ENCODE results near the gene CSMD2. TPM values are rescaled to one million over a fixed set of nuclear protein-coding genes. Genes with fewer than 3 reads are reported as not detected.

CSMD2 gene
- total RNA-seq, 1 donor from 2014 or later: 1.8 TPM

DNA sequence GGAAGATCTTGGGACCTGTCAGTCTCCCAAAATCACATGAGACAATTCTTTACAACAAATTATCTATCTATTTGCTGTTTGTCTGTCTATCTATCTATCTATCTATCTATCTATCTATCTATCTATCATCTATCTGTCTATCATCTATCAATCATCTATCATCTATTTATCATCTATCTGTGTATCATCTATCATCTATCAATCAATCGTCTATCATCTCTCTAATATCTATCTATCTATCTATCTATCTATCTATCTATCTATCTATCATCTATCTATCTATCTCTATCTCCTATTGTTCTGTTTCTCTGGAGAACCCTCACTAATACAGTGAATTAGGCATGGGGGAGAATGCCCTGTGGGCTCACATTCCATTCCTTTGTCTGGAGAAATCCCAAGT is 374.5 kb downstream of the CSMD2 start:
- DNase-seq (ENCODE audit: extremely low spot score, unreplicated experiment): no peak
- no peak overlapping the region for H3K27ac Mint-ChIP-seq
- no peak overlapping the region for H3K4me3 Mint-ChIP-seq
- TF ChIP-seq, protein P1, sequence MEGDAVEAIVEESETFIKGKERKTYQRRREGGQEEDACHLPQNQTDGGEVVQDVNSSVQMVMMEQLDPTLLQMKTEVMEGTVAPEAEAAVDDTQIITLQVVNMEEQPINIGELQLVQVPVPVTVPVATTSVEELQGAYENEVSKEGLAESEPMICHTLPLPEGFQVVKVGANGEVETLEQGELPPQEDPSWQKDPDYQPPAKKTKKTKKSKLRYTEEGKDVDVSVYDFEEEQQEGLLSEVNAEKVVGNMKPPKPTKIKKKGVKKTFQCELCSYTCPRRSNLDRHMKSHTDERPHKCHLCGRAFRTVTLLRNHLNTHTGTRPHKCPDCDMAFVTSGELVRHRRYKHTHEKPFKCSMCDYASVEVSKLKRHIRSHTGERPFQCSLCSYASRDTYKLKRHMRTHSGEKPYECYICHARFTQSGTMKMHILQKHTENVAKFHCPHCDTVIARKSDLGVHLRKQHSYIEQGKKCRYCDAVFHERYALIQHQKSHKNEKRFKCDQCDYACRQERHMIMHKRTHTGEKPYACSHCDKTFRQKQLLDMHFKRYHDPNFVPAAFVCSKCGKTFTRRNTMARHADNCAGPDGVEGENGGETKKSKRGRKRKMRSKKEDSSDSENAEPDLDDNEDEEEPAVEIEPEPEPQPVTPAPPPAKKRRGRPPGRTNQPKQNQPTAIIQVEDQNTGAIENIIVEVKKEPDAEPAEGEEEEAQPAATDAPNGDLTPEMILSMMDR (conservative IDR thresholded peaks at IDR 0.05): no peak
- H3K9me3 Mint-ChIP-seq: no peaks in the 10 kb centered on the region
- peaks cover 17% of the 10 kb centered on the region for H3K27me3 Mint-ChIP-seq
- no peaks in the 10 kb centered on the region for H3K4me1 Mint-ChIP-seq (ENCODE audit: unreplicated experiment)
- H3K36me3 Mint-ChIP-seq: no peaks in the 10 kb centered on the region

DNA sequence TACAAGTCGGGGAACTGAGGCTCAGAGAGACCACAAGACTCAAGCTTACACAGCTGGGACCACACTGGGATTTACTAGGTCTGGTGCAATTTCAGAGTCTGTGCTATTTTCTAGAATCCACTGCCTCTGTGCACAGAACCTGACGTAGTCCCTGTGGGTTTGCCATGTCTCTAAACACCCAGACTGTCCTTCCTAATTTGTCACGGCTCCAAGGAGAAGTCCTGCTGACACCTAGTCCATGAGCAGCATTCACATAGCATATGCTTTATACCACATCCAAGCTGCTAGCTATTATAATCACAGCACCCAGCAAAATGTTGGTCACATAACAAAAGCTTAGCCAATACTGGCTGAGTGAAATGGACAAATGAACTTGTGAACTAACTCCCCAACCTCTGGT is 380.2 kb downstream of the CSMD2 start:
- DNase-seq (ENCODE audit: extremely low spot score, unreplicated experiment): no peak
- Mint-ChIP-seq H3K36me3 (no peaks in the 10 kb centered on the region), H3K27me3 (peaks cover 18% of the 10 kb centered on the region), H3K9me3 (no peaks in the 10 kb centered on the region), H3K27ac (no peak overlapping the region), H3K4me3 (no peak overlapping the region), H3K4me1 (ENCODE audit: unreplicated experiment) (no peaks in the 10 kb centered on the region)
- TF ChIP-seq, protein P1 (conservative IDR thresholded peaks at IDR 0.05): no peak

DNA sequence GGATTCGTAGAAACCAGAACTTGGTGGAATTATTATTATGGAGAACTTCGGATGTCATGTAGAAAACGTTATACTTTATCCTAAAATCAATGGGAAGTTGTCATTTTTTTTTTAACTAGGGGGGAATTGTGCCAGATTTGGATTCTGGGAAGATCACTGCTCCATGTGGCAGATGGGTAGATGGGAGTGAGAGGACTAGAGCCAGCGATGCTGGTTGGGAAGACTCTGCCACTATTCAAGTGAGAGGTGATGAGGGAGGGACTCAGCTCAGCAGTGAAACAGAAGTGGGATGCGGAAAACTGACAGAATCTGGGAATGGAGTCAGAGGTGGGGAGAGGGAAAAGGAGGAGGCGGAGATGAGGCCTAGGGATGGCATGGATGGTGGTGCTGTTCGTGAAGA is 382.3 kb downstream of the CSMD2 start:
- no peak overlapping the region for H3K4me3 Mint-ChIP-seq
- no peaks in the 10 kb centered on the region for H3K4me1 Mint-ChIP-seq (ENCODE audit: unreplicated experiment)
- no peaks in the 10 kb centered on the region for H3K9me3 Mint-ChIP-seq
- no peak overlapping the region for H3K27ac Mint-ChIP-seq
- peaks cover 30% of the 10 kb centered on the region for H3K27me3 Mint-ChIP-seq
- DNase-seq (ENCODE audit: extremely low spot score, unreplicated experiment): no peak
- TF ChIP-seq, protein P1 (conservative IDR thresholded peaks at IDR 0.05): no peak
- no peaks in the 10 kb centered on the region for H3K36me3 Mint-ChIP-seq

DNA sequence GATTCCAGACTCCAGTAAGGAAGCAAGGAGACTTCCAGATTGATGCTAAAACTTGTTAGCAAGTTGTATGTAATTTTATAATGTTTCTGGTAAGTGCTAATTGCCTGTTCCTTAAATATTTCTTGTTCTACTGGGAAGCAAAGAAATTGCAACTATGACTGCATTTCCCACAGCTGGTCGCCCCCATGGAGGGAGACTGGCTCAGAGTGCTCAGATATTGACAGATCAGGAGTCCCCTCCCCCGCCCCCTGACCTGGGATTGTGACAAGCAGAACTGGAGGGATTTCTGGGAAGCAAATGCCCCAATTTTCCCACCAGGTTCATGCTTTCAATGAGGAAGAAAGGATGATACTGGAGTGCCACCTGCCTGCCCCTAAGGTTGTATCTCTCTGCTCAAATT is 383.4 kb downstream of the CSMD2 start:
- H3K9me3 Mint-ChIP-seq: no peaks in the 10 kb centered on the region
- TF ChIP-seq, protein P1 (conservative IDR thresholded peaks at IDR 0.05): no peak
- peaks cover 26% of the 10 kb centered on the region for H3K27me3 Mint-ChIP-seq
- no peak for DNase-seq (ENCODE audit: extremely low spot score, unreplicated experiment)
- H3K36me3 Mint-ChIP-seq: no peaks in the 10 kb centered on the region
- H3K27ac Mint-ChIP-seq: no peak overlapping the region
- no peak overlapping the region for H3K4me3 Mint-ChIP-seq
- no peaks in the 10 kb centered on the region for H3K4me1 Mint-ChIP-seq (ENCODE audit: unreplicated experiment)

DNA sequence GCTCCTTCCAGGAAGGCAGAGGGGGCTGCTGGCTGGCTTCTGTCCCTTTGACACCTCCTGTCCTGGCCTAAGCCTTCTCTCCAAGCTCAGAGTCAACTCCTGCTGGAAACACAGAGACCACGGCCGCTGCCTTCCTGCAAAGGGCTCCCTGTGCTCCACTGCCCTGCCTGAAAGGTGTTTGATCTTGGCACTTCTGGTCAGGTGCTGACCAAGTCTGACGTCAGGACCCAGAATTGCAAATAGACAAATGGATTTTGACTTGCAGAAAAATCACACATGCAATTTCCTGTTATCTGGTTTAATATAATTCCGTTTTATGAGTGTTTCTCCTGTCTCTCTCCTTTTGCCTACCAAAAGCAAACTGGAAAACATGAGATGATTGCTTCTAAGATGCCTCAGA is 387.7 kb downstream of the CSMD2 start:
- DNase-seq (ENCODE audit: extremely low spot score, unreplicated experiment): no peak
- Mint-ChIP-seq H3K36me3 (no peaks in the 10 kb centered on the region), H3K4me1 (ENCODE audit: unreplicated experiment) (no peaks in the 10 kb centered on the region), H3K27me3 (peaks cover 18% of the 10 kb centered on the region), H3K9me3 (no peaks in the 10 kb centered on the region), H3K4me3 (no peak overlapping the region), H3K27ac (no peak overlapping the region)
- TF ChIP-seq, protein P1 (conservative IDR thresholded peaks at IDR 0.05): no peak

DNA sequence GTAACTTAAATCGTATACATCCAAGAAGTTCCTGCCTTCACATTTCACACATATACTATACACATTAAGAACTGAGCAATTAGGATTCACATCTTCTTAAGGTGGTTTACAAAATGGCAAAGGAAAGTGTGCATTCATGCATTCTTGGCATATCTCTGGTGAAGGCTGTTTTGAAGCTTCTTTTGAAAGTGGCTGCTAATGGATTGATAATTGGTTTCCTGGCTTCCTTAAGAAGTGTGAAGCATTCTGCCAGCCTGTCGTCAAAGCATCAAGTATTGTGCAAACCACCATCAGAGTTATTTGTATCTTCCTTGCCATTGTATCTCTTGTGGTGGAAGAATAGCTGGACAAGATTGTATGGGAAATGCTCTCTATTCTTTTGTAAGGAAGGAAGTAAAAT is 396.2 kb downstream of the CSMD2 start:
- no peaks in the 10 kb centered on the region for H3K36me3 Mint-ChIP-seq
- peaks cover 19% of the 10 kb centered on the region for H3K27me3 Mint-ChIP-seq
- no peaks in the 10 kb centered on the region for H3K4me1 Mint-ChIP-seq (ENCODE audit: unreplicated experiment)
- H3K27ac Mint-ChIP-seq: no peak overlapping the region
- no peaks in the 10 kb centered on the region for H3K9me3 Mint-ChIP-seq
- no peak overlapping the region for H3K4me3 Mint-ChIP-seq
- no peak for DNase-seq (ENCODE audit: extremely low spot score, unreplicated experiment)
- TF ChIP-seq, protein P1 (conservative IDR thresholded peaks at IDR 0.05): no peak

Data from type B pancreatic cell (in vitro differentiated cells).